ENCODE results near the gene MUC15. TPM values are rescaled to one million over a fixed set of nuclear protein-coding genes. Genes with fewer than 3 reads are reported as not detected.

Gene MUC15
- total and polyA plus RNA-seq, 10 of the 15 experiments (the other 5 are each of a cell fraction or from before 2014, with no cell fraction given), result 0.03 to 0.86 (median 0.09) TPM; not detected in 6

DNA sequence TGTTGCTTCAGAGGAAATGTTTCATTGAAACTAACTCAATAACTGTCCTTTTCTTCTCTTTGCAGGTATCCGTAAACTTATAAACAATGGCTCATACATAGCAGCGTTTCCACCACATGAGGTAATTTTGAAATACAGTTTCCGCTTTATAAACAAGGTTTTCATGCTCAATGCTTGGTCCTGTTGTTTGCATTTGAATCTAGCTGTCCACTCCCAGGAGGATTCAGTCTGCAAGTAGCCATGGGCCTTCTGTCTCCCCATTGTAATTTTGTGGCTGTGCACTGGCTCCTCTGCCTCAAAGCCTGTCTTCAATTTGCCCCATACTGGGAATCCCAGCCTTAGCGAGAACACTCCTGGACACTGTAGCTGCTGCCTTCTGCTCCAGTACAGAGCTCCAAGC, 34.7 kb downstream of the MUC15 start (continued):
- no peak for TF ChIP-seq BHLHE40 (IDR thresholded peaks at IDR 0.05; ENCODE audit: borderline replicate concordance in 1 of 2, low read depth in 2 of 2, low read length in 1 of 2)
- no peak for TF ChIP-seq LARP7 (IDR thresholded peaks at IDR 0.05)
- no peak for TF ChIP-seq IRF4 (IDR thresholded peaks at IDR 0.05; ENCODE audit: low read depth, low read length)
- no peak for TF ChIP-seq ESRRA (IDR thresholded peaks at IDR 0.05; ENCODE audit: low read length)
- no peak for TF ChIP-seq NFYA (IDR thresholded peaks at IDR 0.05; ENCODE audit: borderline replicate concordance, low read depth, low read length)
- no peak for TF ChIP-seq POLR2A (IDR thresholded peaks at IDR 0.05; ENCODE audit: low read depth, low read length)

DNA sequence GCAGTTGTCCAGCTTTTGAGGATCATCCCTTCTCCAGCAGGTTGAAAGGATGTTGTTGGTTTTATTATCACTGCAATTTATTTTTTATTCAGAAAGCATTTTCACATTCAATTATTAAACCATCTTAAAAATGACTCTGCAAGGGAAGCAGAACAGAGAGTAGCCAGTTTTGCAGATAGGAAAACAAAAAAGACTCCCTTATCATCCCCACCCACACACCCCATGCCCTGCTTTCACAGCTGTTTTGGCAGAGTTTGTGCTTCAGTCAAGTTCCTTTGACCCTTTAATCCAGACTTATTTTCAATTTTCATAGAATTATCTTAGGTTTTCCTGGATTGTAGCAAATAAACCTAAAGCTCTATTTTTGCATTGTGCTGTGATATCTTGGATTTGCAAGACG, 44.4 kb downstream of the MUC15 start:
- no peak overlapping the region for H3K27ac ChIP-seq (ENCODE audit: control insufficient read depth, insufficient read depth)
- BruUV-seq (replicated peaks), result no TSS peak
- H3K4me2 ChIP-seq (ENCODE audit: control insufficient read depth, insufficient read depth), result no peak overlapping the region
- H3K4me1 ChIP-seq (ENCODE audit: control insufficient read depth, insufficient read depth, low read length), result no peaks in the 10 kb centered on the region
- no peak overlapping the region for H3K4me3 ChIP-seq
- POLR2A ChIA-PET, result no interaction called here
- H2AFZ ChIP-seq (ENCODE audit: control insufficient read depth, low read depth, low read length), result no peak overlapping the region
- 0% methylated on average over 1 of the region's 1 CpG for WGBS (ENCODE audit: insufficient coverage, insufficient replicate concordance, low lambda C conversion rate, missing lambda C conversion rate)
- no peaks in the 10 kb centered on the region for H3K36me3 ChIP-seq (ENCODE audit: control insufficient read depth in 2 of 2, insufficient read depth in 2 of 2, low read length in 1 of 2)
- no peaks in the 10 kb centered on the region for H3K9me3 ChIP-seq (replicated peaks; ENCODE audit: control insufficient read depth, insufficient read depth, low read length)
- H4K20me1 ChIP-seq (ENCODE audit: control insufficient read depth, insufficient read depth), result no peaks in the 10 kb centered on the region
- RAD21 ChIA-PET (ENCODE audit: unreplicated experiment), result interaction anchor here (1.1 to 1.9 kb wide), 5 partner anchors 12 to 100 kb away, joined by 3 to 5 read pairs (median 4); no protein-coding TSS in a partner anchor
- ATAC-seq (peak; percentile 60), FAIRE-seq (no peak), DNase-seq (ENCODE audit: low read depth, low spot score) (no peak)
- SMC1A ChIA-PET (ENCODE audit: uncharacterized antibody, unreplicated experiment), result interaction anchor here (0.5 to 3.3 kb wide), 16 partner anchors 8 to 229 kb away, joined by 3 to 13 read pairs (median 4); no protein-coding TSS in a partner anchor
- CTCF ChIA-PET, result interaction anchor here (1.0 to 2.8 kb wide), 3 partner anchors 21 to 243 kb away, joined by 3 to 8 read pairs (median 8); no protein-coding TSS in a partner anchor
- H3K9ac ChIP-seq (ENCODE audit: control insufficient read depth, insufficient read depth, low read length), result no peak overlapping the region
- in situ Hi-C loops (cut with MboI), result no loop called here
- intact Hi-C loops (cut with micrococcal nuclease; ENCODE audit: unreplicated experiment), result no loop called here
- no peaks in the 10 kb centered on the region for H3K27me3 ChIP-seq (replicated peaks in 1 of 2; ENCODE audit: control insufficient read depth in 2 of 2, insufficient read depth in 2 of 2, low read length in 1 of 2)
- no peaks in the 10 kb centered on the region for H3K79me2 ChIP-seq (ENCODE audit: control insufficient read depth, insufficient read depth, low read length)
- TF ChIP-seq NR2F1 (conservative IDR thresholded peaks at IDR 0.05), result no peak
- TF ChIP-seq, protein P1, sequence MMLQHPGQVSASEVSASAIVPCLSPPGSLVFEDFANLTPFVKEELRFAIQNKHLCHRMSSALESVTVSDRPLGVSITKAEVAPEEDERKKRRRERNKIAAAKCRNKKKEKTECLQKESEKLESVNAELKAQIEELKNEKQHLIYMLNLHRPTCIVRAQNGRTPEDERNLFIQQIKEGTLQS (IDR thresholded peaks at IDR 0.05; ENCODE audit: borderline replicate concordance, extremely low read depth, low read depth, low read length), result no peak
- no peak for TF ChIP-seq STAT1 (conservative IDR thresholded peaks at IDR 0.05)
- TF ChIP-seq FOXM1 (IDR thresholded peaks at IDR 0.05; ENCODE audit: low read depth, low read length), result no peak
- TF ChIP-seq SUPT20H (IDR thresholded peaks at IDR 0.05; ENCODE audit: borderline replicate concordance, control insufficient read depth, low read depth, low read length), result no peak
- TF ChIP-seq POLR2AphosphoS5 (IDR thresholded peaks at IDR 0.05; ENCODE audit: low read length), result no peak
- TF ChIP-seq POU2F2 (IDR thresholded peaks at IDR 0.05; ENCODE audit: borderline replicate concordance, low read depth, low read length), result no peak
- TF ChIP-seq SUZ12 (IDR thresholded peaks at IDR 0.05; ENCODE audit: unreplicated experiment), result no peak
- TF ChIP-seq, protein P2, sequence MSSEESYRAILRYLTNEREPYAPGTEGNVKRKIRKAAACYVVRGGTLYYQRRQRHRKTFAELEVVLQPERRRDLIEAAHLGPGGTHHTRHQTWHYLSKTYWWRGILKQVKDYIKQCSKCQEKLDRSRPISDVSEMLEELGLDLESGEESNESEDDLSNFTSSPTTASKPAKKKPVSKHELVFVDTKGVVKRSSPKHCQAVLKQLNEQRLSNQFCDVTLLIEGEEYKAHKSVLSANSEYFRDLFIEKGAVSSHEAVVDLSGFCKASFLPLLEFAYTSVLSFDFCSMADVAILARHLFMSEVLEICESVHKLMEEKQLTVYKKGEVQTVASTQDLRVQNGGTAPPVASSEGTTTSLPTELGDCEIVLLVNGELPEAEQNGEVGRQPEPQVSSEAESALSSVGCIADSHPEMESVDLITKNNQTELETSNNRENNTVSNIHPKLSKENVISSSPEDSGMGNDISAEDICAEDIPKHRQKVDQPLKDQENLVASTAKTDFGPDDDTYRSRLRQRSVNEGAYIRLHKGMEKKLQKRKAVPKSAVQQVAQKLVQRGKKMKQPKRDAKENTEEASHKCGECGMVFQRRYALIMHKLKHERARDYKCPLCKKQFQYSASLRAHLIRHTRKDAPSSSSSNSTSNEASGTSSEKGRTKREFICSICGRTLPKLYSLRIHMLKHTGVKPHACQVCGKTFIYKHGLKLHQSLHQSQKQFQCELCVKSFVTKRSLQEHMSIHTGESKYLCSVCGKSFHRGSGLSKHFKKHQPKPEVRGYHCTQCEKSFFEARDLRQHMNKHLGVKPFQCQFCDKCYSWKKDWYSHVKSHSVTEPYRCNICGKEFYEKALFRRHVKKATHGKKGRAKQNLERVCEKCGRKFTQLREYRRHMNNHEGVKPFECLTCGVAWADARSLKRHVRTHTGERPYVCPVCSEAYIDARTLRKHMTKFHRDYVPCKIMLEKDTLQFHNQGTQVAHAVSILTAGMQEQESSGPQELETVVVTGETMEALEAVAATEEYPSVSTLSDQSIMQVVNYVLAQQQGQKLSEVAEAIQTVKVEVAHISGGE (CRISPR knock-in tag; IDR thresholded peaks at IDR 0.05), result no peak
